ENCODE results near the gene FGA.

The FGA gene

DNA sequence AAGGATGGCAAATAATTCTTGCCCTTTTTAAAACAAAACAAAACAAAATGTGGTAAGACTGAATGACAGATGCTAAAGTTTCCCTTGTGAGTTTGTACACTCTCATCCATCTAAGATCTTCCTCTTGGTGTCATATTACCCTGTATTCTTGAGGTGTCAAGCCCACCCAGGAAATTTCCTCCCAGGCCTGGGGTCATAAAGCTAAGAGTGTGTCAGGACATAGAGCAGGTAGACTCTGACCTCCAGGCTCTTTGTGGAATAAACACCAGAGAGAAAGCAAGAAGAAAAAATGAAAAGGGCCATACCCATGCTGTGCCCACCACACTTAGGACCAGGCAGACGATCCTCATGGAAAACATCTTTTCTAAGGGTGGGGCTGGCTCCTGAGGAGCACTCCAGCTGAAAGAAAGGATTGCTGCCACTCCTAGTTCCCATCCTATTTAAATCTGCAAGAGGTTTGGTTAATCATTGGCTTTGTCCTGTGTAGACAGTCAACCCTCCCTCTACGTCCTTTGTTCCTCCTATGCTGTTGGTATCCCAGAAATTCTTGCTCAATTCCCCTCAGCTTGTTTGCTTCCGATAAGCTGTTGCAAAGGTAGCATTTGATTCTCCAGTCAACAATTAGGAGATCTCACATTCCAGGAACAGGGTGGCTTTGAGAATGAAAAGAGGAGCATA, at the start of gene FGA:
FGA (minus strand) TSS at position 414 of the 678 bp plus-strand sequence; CDS start at position 359, 55 bp downstream.
- no peak for DNase-seq

DNA sequence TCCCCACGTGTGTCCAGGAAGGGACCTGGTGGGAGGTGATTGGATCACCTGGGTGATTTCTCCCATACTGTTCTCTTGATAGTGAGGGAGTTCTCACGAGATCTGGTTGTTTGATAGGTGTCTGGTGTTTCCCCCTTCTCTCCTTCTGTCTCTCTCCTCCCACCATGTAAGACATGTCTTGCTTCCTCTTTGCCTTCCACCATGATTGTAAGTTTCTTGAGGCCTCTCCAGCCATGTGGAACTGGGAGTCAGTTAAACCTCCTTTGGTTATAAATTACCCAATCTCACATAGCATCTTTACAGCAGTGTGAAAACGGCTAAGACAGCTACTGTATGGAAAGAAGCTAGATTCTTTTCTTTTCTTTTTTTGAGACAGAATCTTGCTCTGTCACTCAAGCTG, 43.5 kb upstream of the FGA start:
- DNase-seq, result no peak

- no peak for DNase-seq
Measured at GRCh38 chr4:154631828-154632227, 41.3 kb upstream of the FGA start.

DNA sequence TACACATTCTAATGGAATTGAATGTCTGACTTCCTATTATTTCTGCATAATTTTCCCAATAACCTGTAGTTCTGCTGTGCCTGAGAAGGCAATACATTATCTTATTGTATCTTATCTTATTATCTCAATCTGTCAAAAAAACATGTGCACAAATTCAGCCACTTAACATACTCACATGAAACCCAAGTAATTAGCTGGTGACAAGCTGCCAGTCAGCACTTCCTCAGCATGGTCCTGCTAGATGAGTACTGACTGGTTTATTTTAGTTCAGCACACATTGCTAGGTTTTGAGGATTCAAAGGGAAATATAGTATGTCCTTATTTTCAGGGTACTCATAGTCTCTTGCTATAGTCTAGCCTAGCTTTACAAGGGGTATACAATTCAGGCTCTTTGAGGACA, 39.8 kb upstream of the FGA start:
- DNase-seq, result no peak

DNA sequence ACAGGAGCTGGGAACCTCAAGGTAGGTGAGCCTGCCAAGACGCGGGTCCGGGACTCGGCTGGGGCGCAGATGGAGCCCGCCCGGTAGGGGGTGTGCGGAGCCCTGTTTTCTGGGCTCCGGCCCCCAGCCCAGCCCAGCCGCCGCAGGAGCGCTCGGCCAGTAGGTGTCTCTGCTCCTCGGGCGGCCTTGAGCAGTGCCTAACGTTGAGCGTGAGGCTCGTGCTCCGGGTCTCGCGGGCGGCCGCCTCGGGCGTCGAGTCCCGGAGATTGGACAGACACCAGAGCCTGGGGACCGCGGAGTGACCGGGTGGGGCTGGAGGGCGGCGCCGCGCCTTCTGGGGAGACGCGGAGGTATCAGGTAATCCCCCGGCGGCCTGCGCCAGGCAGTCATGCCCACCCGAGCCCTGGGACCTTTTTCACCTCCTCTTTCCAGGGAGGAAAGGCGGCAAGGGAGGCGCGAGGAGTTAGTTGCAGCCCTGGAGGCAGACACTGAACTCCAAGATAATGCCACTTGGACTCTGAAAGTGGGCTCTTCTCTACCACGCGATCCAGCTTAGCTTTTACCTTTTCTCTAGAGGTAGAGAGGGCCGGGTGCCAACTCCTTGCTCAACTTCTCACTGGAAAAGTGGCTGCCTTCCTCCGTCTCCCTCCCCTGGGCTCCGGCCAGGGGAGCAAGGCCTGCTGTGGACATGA, 36.4 kb upstream of the FGA start:
- DNase-seq, result peak; percentile 70

DNA sequence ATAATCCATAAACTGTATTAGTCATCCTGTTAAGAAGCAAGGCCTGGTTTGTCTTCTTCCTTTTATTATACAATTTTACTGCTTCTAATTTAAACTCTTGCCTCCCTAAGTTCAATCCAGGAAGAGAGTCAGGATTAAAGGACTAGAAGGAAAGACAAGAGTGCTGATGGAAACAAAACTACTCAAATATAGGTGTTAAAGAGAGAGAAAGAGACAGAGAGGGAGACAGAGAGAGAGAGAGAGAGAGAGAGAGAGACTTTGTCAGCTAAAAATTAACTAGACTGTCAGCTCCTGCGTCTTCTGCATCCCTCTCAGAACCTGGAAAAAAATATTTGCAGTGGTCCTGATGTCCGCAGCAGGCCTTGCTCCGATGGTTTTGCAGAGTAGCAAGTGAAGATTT, 35.4 kb upstream of the FGA start:
- no peak for DNase-seq

DNA sequence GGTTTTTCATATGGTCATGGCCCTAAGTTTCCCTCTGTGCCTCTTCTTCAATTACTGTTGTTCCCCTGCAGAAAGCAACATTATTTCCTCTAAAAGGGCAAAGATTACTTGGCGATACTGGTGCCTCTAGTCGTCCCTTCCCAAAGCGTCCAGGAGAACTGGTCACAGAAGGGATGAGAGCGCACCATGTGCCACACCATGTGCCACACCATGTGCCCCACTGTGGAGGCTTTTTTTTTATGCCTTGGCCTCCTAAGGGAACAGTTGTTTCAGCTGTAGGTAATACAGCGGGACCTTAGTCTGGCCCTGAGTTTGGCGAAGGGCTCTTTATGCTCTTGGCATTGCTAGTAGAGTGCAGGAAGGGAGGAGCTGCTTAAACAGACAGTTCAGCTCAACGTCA, 33.5 kb upstream of the FGA start:
- no peak for DNase-seq

- DNase-seq, result no peak
Measured at GRCh38 chr4:154623436-154623835, 32.9 kb upstream of the FGA start.

- no peak for DNase-seq
Measured at GRCh38 chr4:154622598-154622997, 32.1 kb upstream of the FGA start.

DNA sequence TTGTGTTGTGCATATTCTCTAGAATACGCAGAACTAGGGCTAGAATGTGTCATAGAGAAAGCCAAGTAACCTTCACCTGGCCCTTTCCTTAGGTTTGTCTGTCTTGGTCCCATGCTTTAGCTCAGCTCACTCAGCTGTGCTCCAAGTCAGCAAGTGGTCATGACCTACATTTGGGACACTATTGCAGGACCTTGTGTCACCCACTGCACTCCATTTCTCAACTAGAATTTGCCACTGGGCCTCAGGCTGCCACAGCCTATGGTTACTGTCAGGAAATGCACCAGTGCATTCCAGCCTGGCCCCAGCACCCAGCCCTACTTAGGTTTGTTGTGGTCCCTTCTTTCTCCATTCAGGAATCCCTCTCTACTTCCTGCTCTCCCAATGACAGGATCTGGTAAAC, 29.6 kb upstream of the FGA start:
- DNase-seq, result no peak

- peak; percentile 33 for DNase-seq
Measured at GRCh38 chr4:154618708-154619315, 28.3 kb upstream of the FGA start.

DNA sequence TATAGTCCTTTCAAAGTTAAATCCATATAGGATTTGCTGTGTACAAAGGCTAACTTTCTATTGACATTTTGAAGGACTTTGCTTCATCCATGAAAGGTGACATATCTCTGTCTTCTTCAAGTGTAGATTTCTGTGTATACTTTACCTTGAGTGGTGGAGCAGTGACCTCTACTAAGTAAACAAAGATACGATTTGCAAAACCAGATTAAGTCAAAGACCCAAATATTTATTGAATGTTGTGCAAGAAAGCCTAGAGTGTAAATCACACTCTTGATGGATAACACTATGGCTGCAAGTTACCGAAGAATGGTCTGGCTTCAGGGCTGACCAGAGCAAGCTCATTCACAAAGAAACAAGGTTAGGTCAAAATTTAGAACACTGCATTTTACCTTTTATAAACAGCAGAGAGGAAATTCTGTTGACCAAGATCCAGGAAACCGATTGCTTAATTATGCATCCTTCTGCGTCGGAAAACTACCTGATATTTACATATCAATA, 27.3 kb upstream of the FGA start:
- no peak for DNase-seq

DNA sequence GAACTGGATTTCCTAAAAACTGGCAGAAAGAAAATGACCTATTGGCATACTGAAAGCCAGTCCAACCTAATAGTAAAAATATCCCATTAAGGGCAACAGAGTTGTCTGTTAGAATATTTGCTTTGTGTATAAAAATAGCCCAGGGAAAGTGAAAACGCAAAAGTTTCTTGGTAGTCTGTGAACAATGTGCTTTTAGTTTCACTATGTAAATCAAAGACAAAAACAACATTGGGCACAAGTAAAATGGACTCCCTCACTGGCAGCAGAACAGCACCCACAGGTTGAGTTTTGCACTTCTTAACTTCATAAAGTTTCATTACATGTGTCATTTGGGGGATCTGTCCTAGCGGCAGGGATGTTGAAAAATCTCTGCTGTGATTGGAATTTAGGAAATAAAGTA, 26.2 kb upstream of the FGA start:
- DNase-seq, result no peak

- DNase-seq, result no peak
Measured at GRCh38 chr4:154616287-154616686, 25.7 kb upstream of the FGA start.

DNA sequence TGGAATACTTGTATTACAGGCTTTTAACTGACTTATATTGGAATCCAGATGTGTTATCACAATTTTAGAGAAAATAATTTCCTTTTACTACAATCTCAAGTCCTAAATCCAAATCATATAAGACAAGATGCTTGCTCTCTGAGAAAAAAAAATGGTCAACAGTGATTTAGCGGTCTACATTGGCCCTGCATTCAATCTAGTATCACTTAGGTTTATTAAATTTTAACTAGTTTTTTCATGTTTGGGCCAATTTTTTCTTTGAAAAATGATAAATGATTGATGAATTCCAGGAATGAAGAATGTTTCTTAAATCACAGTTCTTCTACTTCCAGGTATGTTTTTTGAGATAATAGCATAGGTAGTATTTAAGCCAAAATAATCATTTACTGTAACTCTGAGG, 24.7 kb upstream of the FGA start:
- no peak for DNase-seq

DNA sequence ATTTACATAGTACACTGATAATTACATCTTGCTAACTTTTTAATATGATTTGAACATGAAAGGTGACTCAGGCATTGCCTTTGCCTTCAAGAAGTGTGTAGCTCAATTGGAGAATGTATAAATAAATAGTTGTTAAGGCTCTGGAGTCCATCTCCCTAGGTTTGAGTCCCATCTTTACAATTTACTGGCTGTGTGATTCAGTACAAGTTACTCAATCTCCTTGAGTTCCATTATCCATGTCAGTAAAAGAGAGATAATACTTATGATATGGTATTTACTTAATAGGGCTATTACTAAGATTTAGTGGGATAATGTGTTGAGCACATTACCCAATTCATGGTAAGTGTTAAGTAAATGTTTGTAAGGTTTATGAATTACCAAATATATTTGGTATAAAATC, 23.8 kb upstream of the FGA start:
- no peak for DNase-seq

DNA sequence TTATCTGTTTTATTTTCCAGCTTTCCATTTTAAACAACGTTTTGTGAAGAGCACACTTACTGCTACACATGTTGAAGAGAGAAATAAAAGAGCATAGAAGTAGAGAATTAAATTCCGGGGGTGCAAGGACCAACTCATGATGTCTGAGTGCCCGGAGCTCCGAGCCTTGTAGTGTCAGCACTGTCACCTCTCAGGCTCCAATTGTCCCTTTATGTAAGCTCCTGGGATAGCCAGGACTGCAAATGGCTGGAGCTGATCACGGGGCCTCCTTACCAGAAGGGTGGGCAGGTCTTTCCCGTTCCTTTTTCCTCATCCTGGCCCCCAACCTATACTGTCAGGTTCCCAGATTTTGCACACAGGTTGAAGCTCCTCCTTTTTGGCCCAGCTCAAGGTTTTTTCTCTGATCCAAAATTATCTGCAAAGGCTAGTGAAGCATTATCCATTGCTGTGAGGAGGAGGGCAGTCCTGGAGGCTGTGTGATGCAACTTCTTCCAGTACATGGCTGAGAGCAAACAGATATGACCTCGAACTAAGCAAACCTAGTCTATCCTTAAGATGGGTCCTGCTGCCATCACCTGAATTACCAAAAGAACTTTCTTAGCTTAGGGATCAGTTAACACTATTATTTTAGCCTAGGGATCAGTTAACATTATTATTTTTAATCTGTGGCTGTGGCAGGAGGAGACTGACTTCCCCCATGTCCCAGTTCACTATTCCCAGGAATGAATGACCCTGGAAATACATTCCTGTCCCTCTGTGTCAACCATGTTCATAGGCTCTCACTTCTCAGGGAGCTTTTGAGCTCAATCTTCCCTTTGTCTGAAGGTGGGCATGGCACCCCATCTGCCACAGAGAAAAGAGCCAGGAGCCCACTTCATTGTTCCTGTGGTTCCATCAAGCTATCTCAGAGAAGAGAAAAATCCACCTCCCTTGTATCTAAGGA, 22.2 kb upstream of the FGA start, which contains the start of gene FGG:
FGG (minus strand) TSS at position 185 of the 943 bp plus-strand sequence; CDS start at position 138, 47 bp downstream.
- DNase-seq, result no peak

- no peak for DNase-seq
Measured at GRCh38 chr4:154611833-154612232, 21.3 kb upstream of the FGA start.

DNA sequence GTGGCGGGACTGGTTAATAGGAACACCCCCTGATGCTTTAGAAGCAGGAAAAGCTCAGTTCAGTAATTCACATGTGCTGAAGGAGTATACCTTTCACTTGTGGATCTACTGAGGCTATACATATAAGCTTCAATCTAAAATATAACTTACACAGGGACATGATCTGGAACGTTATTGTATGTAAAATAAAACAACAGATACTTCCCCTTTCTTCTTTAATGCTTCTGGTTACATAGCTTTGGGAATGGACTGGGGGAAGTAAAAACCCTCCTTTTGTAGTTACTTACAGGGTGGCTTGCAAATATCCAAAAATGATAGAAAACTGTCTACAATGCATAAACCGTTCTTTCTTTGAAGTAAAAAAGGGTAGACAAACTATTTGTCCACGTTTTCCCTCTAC, 20.0 kb upstream of the FGA start:
- DNase-seq, result no peak

DNA sequence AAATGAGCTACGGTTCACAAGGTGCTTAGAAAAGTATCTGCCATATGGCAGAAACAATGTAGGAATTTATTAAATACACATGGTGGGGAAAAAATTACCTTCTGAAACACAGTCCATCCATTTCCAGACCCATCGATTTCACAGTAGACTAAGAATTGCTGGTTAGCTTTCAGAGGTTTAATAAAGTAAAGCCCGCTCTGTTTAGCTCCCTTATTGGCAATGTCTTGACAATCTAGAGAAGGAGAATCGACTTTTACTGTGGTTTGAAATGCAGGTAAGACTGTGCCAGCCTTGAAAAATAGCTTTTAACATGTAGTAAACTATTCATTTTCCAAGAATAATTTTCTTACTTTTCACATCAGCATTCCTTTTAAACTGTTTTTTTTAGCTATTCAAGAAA, 19.0 kb upstream of the FGA start:
- no peak for DNase-seq

DNA sequence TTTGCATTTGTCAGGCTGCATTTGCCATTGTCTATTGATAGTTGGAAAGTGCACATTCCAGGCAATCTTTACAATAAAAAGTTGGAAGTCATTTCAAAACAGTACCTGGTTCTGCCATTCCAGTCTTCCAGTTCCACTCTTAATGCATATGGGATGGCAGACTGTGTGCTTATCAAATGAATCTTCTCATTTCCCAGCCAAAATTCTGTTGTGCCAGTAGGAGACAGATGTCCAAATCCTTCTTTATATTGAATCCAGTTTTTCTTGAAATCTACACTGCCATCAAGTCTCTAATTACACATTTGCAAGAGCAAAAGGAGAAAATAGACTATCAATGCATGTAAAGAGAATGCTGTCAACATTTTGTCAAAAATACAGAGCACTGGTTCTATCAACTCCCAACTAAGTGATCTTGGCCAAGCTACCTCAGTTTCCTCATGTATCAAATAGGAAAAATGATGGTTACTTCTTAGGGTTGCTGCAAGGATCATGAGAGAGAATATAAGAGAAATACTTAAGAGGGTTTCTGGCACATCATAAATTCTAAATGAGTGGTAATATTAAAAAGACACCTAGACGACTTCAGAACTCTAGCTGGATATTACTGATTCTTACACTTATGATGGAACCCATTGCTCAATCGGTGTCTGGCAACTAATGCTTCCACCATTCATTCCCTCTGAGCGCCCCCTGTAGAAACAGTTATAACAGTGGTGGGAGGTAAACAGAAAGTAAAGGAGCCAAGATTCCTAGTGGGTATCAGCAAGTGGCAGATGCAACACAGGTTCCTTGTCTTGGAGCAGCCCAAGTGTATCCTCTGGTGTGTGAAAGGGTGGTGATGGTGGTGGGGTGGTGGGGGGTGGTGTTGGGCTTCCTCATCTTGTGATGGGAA, 18.1 kb upstream of the FGA start:
- no peak for DNase-seq

Measured in right hindlimb (tissue), 1 donor.